Left lung (tissue), 14 donors: ENCODE measurements around the gene RAB35. TPM values are rescaled to one million over a fixed set of nuclear protein-coding genes. Genes with fewer than 3 reads are reported as not detected.
A peak's percentile ranks its signal among the peaks of the same experiment; 100 is the strongest.

Experiments used
- ATAC-seq: fragments of 200-7000 bp; cut with Tn5 transposase; one replicate; pipeline ENCODE4 v1.9.1; 2020; ENCODE audit warnings: moderate library complexity
- DNase-seq, 4 donors: peaks; one replicate each; pipeline ENCODE4 v3.0.0-alpha.2; 2013 to 2020
- H3K27ac ChIP-seq, 2 donors: fragments of 200-600 bp; sonication (generic) in 1 of 2; one replicate each; pipeline versions ENCODE4 v1.5.0 to v1.8.0; 2020 to 2021
- H3K27me3 ChIP-seq, 2 donors: fragments of 200-600 bp; sonication (generic) in 1 of 2; one replicate each; pipeline versions ENCODE4 v1.5.0 to v1.8.0; 2020 to 2021
- H3K36me3 ChIP-seq, 2 donors: fragments of 200-600 bp; sonication (generic) in 1 of 2; one replicate each; pipeline versions ENCODE4 v1.5.0 to v1.8.0; 2020 to 2021
- H3K4me1 ChIP-seq, 2 donors: fragments of 200-600 bp; one replicate each; pipeline ENCODE4 v1.8.0; 2021
- H3K4me3 ChIP-seq, 2 donors: fragments of 200-600 bp; sonication (generic) in 1 of 2; one replicate each; pipeline versions ENCODE4 v1.5.0 to v1.8.0; 2020 to 2021; ENCODE audit warnings: mild to moderate bottlenecking in 1 of 2
- H3K9me3 ChIP-seq, 2 donors: fragments of 200-600 bp; sonication (generic) in 1 of 2; one replicate each; pipeline versions ENCODE4 v1.5.0 to v1.8.0; 2020 to 2021
- intact Hi-C, 2 donors: fragments of 100-400 bp; cut with DNase I; formaldehyde crosslinking; loops; one replicate each; pipeline versions ENCODE4 v1.11.2 to v1.14.2; 2022
- long read RNA-seq, 12 donors: library from polyadenylated mRNA in 2 of 12; unstranded in 2 of 12; transcript quantifications; one replicate each; pipeline ENCODE4 v2.0.0 and lab custom pipeline, GENCODE V29; 2019 to 2026
- polyA plus RNA-seq, 6 donors: library from polyadenylated mRNA; unstranded; fragments of 120-200 nt; gene quantifications; one replicate each; pipeline ENCODE4 v1.2.1, GENCODE V29; 2013; ENCODE audit not compliant: insufficient read length in 6 of 6
- total RNA-seq, 2 donors: library from RNA; stranded (reverse); fragmentation: NEBNext Ultra II Directional; extraction: Animal tissue kit (Norgen Biotek cat#: 25700); gene quantifications; one replicate each; pipeline ENCODE4 v1.2.1, GENCODE V29; 2021
- TF ChIP-seq, protein P1 (sequence below), 2 donors: fragments of 200-600 bp; sonication (generic) in 1 of 2; IDR thresholded peaks; one replicate each; pipeline versions ENCODE4 v1.5.0 to v1.8.0; 2021; ENCODE audit warnings: antibody characterized with exemption in 2 of 2
- donor health status: DM: no; HTN: yes; CAD: no.
- donor health status: DM: no; HTN: no; CAD: no.

The RAB35 gene
- 10 to 100 TPM; 37.6 to 54.2 TPM for total RNA-seq
- 10 to 100 TPM; 35.1 to 43.2 (median 39.2) TPM for polyA plus RNA-seq
- long read RNA-seq, donor 1, transcript RAB35-201 (6 exons, 2,945 nt) = major isoform, 14 of 31 reads
- long read RNA-seq, donor 1, partial matches to known transcripts = 15 of 31 reads
- long read RNA-seq, donor 1, other reads (novel, unspliced or antisense) = 0 of 31 reads
- long read RNA-seq, donor 2, transcript RAB35-201 (6 exons, 2,945 nt) = major isoform, 15 of 25 reads
- long read RNA-seq, donor 2, partial matches to known transcripts = 8 of 25 reads
- long read RNA-seq, donor 2, other reads (novel, unspliced or antisense) = 0 of 25 reads
- long read RNA-seq, donor 3, transcript RAB35-201 (6 exons, 2,945 nt) = major isoform, 16 of 16 reads
- long read RNA-seq, donor 3, partial matches to known transcripts = 0 of 16 reads
- long read RNA-seq, donor 3, other reads (novel, unspliced or antisense) = 0 of 16 reads
- long read RNA-seq, donor 4, partial matches to known transcripts = 0 of 3 reads
- long read RNA-seq, donor 4, other reads (novel, unspliced or antisense) = 0 of 3 reads
- long read RNA-seq, donor 5, transcript RAB35-201 (6 exons, 2,945 nt) = major isoform, 14 of 29 reads
- long read RNA-seq, donor 5, partial matches to known transcripts = 12 of 29 reads
- long read RNA-seq, donor 5, other reads (novel, unspliced or antisense) = 0 of 29 reads
- long read RNA-seq, donor 6, transcript RAB35-201 (6 exons, 2,945 nt) = major isoform, 11 of 21 reads
- long read RNA-seq, donor 6, partial matches to known transcripts = 9 of 21 reads
- long read RNA-seq, donor 6, other reads (novel, unspliced or antisense) = 0 of 21 reads
- long read RNA-seq, donor 7, transcript RAB35-201 (6 exons, 2,945 nt) = major isoform, 6 of 6 reads
- long read RNA-seq, donor 7, partial matches to known transcripts = 0 of 6 reads
- long read RNA-seq, donor 7, other reads (novel, unspliced or antisense) = 0 of 6 reads
- long read RNA-seq, donor 8, transcript RAB35-201 (6 exons, 2,945 nt) = major isoform, 16 of 23 reads
- long read RNA-seq, donor 8, partial matches to known transcripts = 6 of 23 reads
- long read RNA-seq, donor 8, other reads (novel, unspliced or antisense) = 0 of 23 reads
- long read RNA-seq, donor 9 = 0 reads
- long read RNA-seq, donor 10, partial matches to known transcripts = 0 of 2 reads
- long read RNA-seq, donor 10, other reads (novel, unspliced or antisense) = 1 of 2 reads
- long read RNA-seq, donor 11, transcript RAB35-201 (6 exons, 2,945 nt) = major isoform, 16 of 29 reads
- long read RNA-seq, donor 11, partial matches to known transcripts = 11 of 29 reads
- long read RNA-seq, donor 11, other reads (novel, unspliced or antisense) = 0 of 29 reads
- long read RNA-seq, donor 12, transcript RAB35-201 (6 exons, 2,945 nt) = major isoform, 10 of 16 reads
- long read RNA-seq, donor 12, partial matches to known transcripts = 5 of 16 reads
- long read RNA-seq, donor 12, other reads (novel, unspliced or antisense) = 0 of 16 reads

DNA sequence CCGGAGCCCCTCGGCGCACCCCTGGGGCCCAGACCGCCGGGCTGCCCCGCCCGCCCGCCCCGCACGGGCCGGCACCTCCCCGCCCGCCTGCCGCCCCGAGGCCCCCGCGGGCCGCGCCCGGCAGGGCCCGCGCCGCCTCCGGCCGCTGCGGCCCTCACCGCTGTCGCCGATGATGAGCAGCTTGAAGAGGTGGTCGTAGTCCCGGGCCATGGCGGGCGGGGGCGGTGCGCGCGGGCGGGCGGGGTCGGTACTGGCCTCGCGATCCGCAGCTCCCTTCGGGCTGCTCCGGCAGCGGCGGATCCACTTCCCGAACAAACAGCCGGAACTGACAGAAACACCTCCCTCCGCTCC is at the start of gene RAB35:
Gene RAB35 (minus strand): TSS at position 313 of the 351 bp plus-strand sequence. CDS start 103 bp downstream, at position 210.
- DNase-seq = no peak
- H3K4me1 ChIP-seq = peaks cover 23 to 81% of the 10 kb centered on the region in 2 donors
- ATAC-seq = no peak

DNA sequence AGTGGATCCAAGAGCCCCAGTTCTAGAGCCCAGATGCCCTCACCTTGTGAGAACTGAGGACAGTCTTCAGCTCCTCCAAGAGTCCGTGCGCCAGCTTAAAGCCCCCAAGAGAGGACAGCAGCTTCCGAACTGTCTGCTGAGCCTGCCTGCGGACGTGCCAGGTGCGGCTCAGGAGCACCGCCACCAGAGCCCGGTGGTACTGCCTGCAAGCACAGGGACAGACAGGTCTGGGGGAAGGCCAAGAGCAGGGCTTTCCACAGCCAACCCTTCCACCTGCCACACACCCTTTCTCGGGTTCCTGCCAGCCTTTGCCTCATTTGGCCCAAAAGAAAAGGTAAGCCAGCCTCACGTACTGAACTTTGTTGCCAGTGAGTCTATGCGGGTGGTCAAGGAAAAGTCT is 47.7 kb upstream of the RAB35 start:
- no peak for ATAC-seq
- H3K27ac ChIP-seq = no peak overlapping the region
- H3K4me3 ChIP-seq = no peak overlapping the region
- H3K4me1 ChIP-seq = no peaks in the 10 kb centered on the region
- intact Hi-C loops = no loop called here
- TF ChIP-seq, protein P1, sequence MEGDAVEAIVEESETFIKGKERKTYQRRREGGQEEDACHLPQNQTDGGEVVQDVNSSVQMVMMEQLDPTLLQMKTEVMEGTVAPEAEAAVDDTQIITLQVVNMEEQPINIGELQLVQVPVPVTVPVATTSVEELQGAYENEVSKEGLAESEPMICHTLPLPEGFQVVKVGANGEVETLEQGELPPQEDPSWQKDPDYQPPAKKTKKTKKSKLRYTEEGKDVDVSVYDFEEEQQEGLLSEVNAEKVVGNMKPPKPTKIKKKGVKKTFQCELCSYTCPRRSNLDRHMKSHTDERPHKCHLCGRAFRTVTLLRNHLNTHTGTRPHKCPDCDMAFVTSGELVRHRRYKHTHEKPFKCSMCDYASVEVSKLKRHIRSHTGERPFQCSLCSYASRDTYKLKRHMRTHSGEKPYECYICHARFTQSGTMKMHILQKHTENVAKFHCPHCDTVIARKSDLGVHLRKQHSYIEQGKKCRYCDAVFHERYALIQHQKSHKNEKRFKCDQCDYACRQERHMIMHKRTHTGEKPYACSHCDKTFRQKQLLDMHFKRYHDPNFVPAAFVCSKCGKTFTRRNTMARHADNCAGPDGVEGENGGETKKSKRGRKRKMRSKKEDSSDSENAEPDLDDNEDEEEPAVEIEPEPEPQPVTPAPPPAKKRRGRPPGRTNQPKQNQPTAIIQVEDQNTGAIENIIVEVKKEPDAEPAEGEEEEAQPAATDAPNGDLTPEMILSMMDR (IDR thresholded peaks at IDR 0.05) = no peak
- H3K9me3 ChIP-seq = no peaks in the 10 kb centered on the region
- peaks cover 0 to 97% of the 10 kb centered on the region in 2 donors for H3K36me3 ChIP-seq
- DNase-seq = no peak
- no peaks in the 10 kb centered on the region for H3K27me3 ChIP-seq

More for the DNA sequence above, at the start of gene RAB35:
- Histone ChIP-seq H3K9me3 (no peaks in the 10 kb centered on the region), H3K27me3 (no peaks in the 10 kb centered on the region), H3K4me3 (peak within 1 kb of the TSS; percentile 68 to 96), H3K27ac (peak within 1 kb of the TSS; percentile 90 to 96), H3K36me3 (peaks cover 0 to 18% of the 10 kb centered on the region in 2 donors)
- intact Hi-C loops = no loop called here
- TF ChIP-seq, protein P1 (IDR thresholded peaks at IDR 0.05) = no peak

DNA sequence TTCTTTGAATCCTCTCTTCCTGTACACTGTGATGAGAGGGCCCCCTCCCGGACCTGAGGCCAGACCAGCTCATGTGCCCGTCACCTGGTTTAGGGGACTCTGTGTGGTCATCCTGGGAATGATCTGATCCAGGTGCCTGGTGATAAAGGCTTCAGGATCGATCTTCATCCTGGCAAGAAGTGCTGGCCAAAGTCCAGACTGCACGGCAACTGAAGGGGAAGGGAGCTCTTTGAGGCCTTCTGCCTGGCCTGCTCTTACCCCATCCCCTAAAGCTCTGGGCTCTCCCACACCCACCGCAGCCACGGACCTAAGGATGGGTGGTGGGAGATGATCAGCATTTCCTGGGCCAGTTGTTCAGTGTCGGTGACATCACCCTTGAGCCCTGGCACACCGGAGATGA is 46.2 kb upstream of the RAB35 start:
- TF ChIP-seq, protein P1 (IDR thresholded peaks at IDR 0.05) = no peak
- no peaks in the 10 kb centered on the region for H3K9me3 ChIP-seq
- DNase-seq = no peak
- intact Hi-C loops = no loop called here
- no peaks in the 10 kb centered on the region for H3K27me3 ChIP-seq
- H3K36me3 ChIP-seq = peaks cover 0 to 97% of the 10 kb centered on the region in 2 donors
- H3K27ac ChIP-seq = no peak overlapping the region
- H3K4me3 ChIP-seq = no peak overlapping the region
- H3K4me1 ChIP-seq = no peaks in the 10 kb centered on the region
- ATAC-seq = no peak

DNA sequence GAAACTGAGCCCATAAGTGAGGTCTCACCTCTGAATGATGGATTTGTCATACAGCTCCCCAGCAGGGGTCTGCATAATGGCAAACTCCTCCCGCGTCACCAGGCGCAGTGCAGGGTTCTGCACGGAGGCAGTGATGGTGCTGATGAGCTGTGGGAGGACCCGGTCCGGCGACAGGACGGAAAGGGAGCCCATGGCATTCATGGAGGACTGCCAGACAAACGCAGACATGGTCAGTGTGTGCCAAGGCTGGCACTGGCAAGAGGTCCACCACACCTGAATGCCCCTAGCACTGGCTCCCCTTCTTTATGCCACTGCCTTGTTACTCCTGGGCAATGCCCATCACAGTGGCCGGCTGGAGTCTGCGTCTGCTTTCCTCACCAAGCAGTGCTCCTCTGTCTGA is 45.3 kb upstream of the RAB35 start:
- H3K27me3 ChIP-seq = no peaks in the 10 kb centered on the region
- no peak overlapping the region for H3K4me3 ChIP-seq
- TF ChIP-seq, protein P1 (IDR thresholded peaks at IDR 0.05) = no peak
- no peak overlapping the region for H3K27ac ChIP-seq
- H3K36me3 ChIP-seq = peaks cover 0 to 97% of the 10 kb centered on the region in 2 donors
- intact Hi-C loops = no loop called here
- H3K9me3 ChIP-seq = no peaks in the 10 kb centered on the region
- ATAC-seq (no peak), DNase-seq (peak in 1 of 4 donors; percentile 33)
- H3K4me1 ChIP-seq = no peaks in the 10 kb centered on the region
